Measurements from ENCODE around the gene SNX25.

Gene SNX25

DNA sequence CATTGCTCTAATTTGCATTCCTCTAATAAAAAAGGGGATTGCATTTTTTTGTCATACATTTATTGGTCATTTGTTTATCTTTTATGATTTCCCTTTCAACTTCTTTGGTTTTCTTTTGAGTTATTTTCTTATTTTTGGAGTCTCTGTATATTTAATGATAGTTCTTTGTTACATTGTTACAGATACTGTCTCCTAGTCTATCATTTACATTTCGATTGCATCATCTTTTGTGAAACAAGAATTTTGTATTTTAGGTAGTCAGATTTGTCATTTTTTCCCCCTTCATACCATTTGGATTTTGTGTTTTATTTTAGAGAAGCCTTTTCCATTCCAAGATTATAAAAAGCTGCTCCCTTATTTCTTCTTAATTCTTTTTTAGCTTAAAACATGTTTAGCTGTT is 37.1 kb downstream of the SNX25 start:
- POLR2A ChIA-PET, result no interaction called here
- TF ChIP-seq FOXK2 (IDR thresholded peaks at IDR 0.05) (no peak), HDGF (IDR thresholded peaks at IDR 0.05; ENCODE audit: borderline replicate concordance) (no peak), ZNF384 (IDR thresholded peaks at IDR 0.05) (no peak), L3MBTL2 (conservative IDR thresholded peaks at IDR 0.05) (no peak), FOXA1 (IDR thresholded peaks at IDR 0.05) (no peak), ARNT (IDR thresholded peaks at IDR 0.05) (no peak), LEF1 (IDR thresholded peaks at IDR 0.05; ENCODE audit: borderline replicate concordance) (no peak), NFRKB (IDR thresholded peaks at IDR 0.05) (no peak), PKNOX1 (IDR thresholded peaks at IDR 0.05) (no peak), CTBP1 (IDR thresholded peaks at IDR 0.05; ENCODE audit: borderline replicate concordance) (no peak)
- CTCF ChIA-PET, result interaction anchor here (0.7 kb wide), 1 partner anchor 10 kb away, joined by 3 read pairs; no protein-coding TSS in a partner anchor
- DNase-seq (ENCODE audit: extremely low spot score), result no peak

- no peak for TF ChIP-seq NFRKB (IDR thresholded peaks at IDR 0.05)
- no peak for TF ChIP-seq SP1 (IDR thresholded peaks at IDR 0.05)
- TF ChIP-seq ARNT (IDR thresholded peaks at IDR 0.05), result no peak
- TF ChIP-seq SUZ12 (IDR thresholded peaks at IDR 0.05), result no peak
- no peak for TF ChIP-seq LEF1 (IDR thresholded peaks at IDR 0.05; ENCODE audit: borderline replicate concordance)
- TF ChIP-seq FOXM1 (IDR thresholded peaks at IDR 0.05; ENCODE audit: borderline replicate concordance), result no peak
- ChIA-PET POLR2A (no interaction called here), CTCF (interaction anchor here (0.7 kb wide), 1 partner anchor 10 kb away, joined by 3 read pairs; no protein-coding TSS in a partner anchor)
- no peak for DNase-seq (ENCODE audit: extremely low spot score)
Measured at GRCh38 chr4:185247151-185247550, 37.8 kb downstream of the SNX25 start.

DNA sequence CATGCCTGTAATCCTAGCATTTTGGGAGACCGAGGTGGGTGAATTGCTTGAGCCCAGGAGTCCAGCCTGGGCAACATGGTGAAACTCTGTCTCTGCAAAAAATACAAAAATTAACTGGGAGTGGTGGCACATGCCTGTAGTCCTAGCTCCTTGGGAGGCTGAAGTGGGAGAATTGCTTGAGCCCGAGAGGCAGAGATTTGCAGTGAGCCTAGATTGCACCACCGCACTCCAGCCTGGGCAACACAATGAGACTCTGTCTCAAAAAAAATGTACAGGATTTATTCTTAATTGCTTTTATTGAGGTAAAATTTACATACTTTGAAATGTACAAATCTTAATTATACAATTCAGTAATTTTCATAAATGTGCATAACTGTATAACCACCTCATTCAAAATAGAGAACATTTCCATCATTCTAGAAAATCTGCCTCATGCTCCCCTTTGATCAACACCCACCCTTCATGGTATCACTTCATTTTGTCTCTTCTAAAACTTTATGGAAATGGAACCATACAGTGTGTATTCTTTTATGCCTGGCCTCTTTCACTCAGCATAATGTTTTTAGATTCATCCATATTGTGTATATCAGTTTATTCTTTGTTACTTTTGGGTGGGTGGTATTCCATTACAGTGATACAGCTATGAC is 39.1 kb downstream of the SNX25 start:
- DNase-seq (ENCODE audit: extremely low spot score), result no peak
- TF ChIP-seq BHLHE40 (IDR thresholded peaks at IDR 0.05; ENCODE audit: borderline replicate concordance) (no peak), NFRKB (IDR thresholded peaks at IDR 0.05) (no peak), SUZ12 (IDR thresholded peaks at IDR 0.05) (no peak), HDGF (IDR thresholded peaks at IDR 0.05; ENCODE audit: borderline replicate concordance) (no peak), PKNOX1 (IDR thresholded peaks at IDR 0.05) (no peak), TARDBP (IDR thresholded peaks at IDR 0.05) (no peak), CTBP1 (IDR thresholded peaks at IDR 0.05; ENCODE audit: borderline replicate concordance) (no peak), LEF1 (IDR thresholded peaks at IDR 0.05; ENCODE audit: borderline replicate concordance) (no peak), ELF4 (IDR thresholded peaks at IDR 0.05) (no peak), ZNF384 (IDR thresholded peaks at IDR 0.05) (no peak), ARNT (IDR thresholded peaks at IDR 0.05) (no peak), FOXA1 (IDR thresholded peaks at IDR 0.05) (no peak), FOXM1 (IDR thresholded peaks at IDR 0.05; ENCODE audit: borderline replicate concordance) (no peak), L3MBTL2 (conservative IDR thresholded peaks at IDR 0.05) (no peak), FOXK2 (IDR thresholded peaks at IDR 0.05) (no peak), SP1 (IDR thresholded peaks at IDR 0.05) (no peak)
- CTCF ChIA-PET, result interaction anchor here (0.6 kb wide), 1 partner anchor 13 kb away, joined by 3 read pairs; no protein-coding TSS in a partner anchor
- POLR2A ChIA-PET, result no interaction called here

DNA sequence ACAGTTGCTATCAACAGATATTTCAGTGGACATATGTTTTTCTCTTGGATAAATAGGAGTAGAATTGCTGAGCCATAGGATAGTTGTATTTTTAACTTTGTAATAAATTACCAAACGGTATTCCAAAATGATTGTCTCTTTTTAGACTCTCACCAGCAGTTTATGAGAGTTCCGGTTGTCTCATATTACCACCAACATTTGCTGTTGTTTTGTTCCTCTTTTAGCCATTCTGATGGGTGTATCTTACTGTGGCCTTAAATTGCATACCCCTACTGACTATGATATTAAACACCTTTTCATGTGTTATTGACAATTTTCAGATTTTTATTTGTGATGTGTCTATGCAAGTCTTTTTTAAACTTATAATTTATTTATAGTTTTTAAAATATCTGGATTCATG is 39.7 kb downstream of the SNX25 start:
- TF ChIP-seq SUZ12 (IDR thresholded peaks at IDR 0.05), result no peak
- no peak for TF ChIP-seq ZNF384 (IDR thresholded peaks at IDR 0.05)
- TF ChIP-seq TARDBP (IDR thresholded peaks at IDR 0.05), result no peak
- no peak for TF ChIP-seq PKNOX1 (IDR thresholded peaks at IDR 0.05)
- no peak for TF ChIP-seq NFRKB (IDR thresholded peaks at IDR 0.05)
- TF ChIP-seq CTBP1 (IDR thresholded peaks at IDR 0.05; ENCODE audit: borderline replicate concordance), result no peak
- no peak for DNase-seq (ENCODE audit: extremely low spot score)
- ChIA-PET POLR2A (no interaction called here), CTCF (interaction anchor here (0.6 kb wide), 1 partner anchor 13 kb away, joined by 3 read pairs; no protein-coding TSS in a partner anchor)

GRCh38 chr4:185254434-185254833 is 45.0 kb downstream of the SNX25 start:
- POLR2A ChIA-PET, result no interaction called here
- TF ChIP-seq CTBP1 (IDR thresholded peaks at IDR 0.05; ENCODE audit: borderline replicate concordance), result no peak
- no peak for DNase-seq (ENCODE audit: extremely low spot score)
- CTCF ChIA-PET, result interaction anchor here (0.7 kb wide), 1 partner anchor 232 kb away, joined by 3 read pairs; no protein-coding TSS in a partner anchor

- no peak for DNase-seq (ENCODE audit: extremely low spot score)
- ChIA-PET CTCF (no interaction called here), POLR2A (no interaction called here)
- no peak for TF ChIP-seq ZNF384 (IDR thresholded peaks at IDR 0.05)
- no peak for TF ChIP-seq FOXM1 (IDR thresholded peaks at IDR 0.05; ENCODE audit: borderline replicate concordance)
- no peak for TF ChIP-seq L3MBTL2 (conservative IDR thresholded peaks at IDR 0.05)
- TF ChIP-seq SUZ12 (IDR thresholded peaks at IDR 0.05), result no peak
- no peak for TF ChIP-seq BHLHE40 (IDR thresholded peaks at IDR 0.05; ENCODE audit: borderline replicate concordance)
Measured at GRCh38 chr4:185255868-185256267, 46.5 kb downstream of the SNX25 start.

- TF ChIP-seq ARNT (IDR thresholded peaks at IDR 0.05) (no peak), CTBP1 (IDR thresholded peaks at IDR 0.05; ENCODE audit: borderline replicate concordance) (no peak), FOXK2 (IDR thresholded peaks at IDR 0.05) (no peak), ZNF384 (IDR thresholded peaks at IDR 0.05) (no peak), L3MBTL2 (conservative IDR thresholded peaks at IDR 0.05) (no peak), PKNOX1 (IDR thresholded peaks at IDR 0.05) (no peak), FOXM1 (IDR thresholded peaks at IDR 0.05; ENCODE audit: borderline replicate concordance) (no peak), FOXA1 (IDR thresholded peaks at IDR 0.05) (no peak), NFRKB (IDR thresholded peaks at IDR 0.05) (no peak), SUZ12 (IDR thresholded peaks at IDR 0.05) (no peak), HDGF (IDR thresholded peaks at IDR 0.05; ENCODE audit: borderline replicate concordance) (no peak), BHLHE40 (IDR thresholded peaks at IDR 0.05; ENCODE audit: borderline replicate concordance) (no peak), ELF4 (IDR thresholded peaks at IDR 0.05) (no peak)
- POLR2A ChIA-PET, result no interaction called here
- DNase-seq (ENCODE audit: extremely low spot score), result no peak
- CTCF ChIA-PET, result interaction anchor here (1.8 kb wide), 1 partner anchor 17 kb away, joined by 4 read pairs; no protein-coding TSS in a partner anchor
Measured at GRCh38 chr4:185256446-185256845, 47.0 kb downstream of the SNX25 start.

Data from HEK293T (cell line).